SH-SY5Y (cell line): Measurements from ENCODE around the gene NAV2.

Source experiments
- GATA2 ChIP-seq: IDR thresholded peaks from 2 replicates; pipeline ENCODE4 v1.6.1; 2011; ENCODE audit warnings: mild to moderate bottlenecking, low read depth, low read length
- GATA3 ChIP-seq: IDR thresholded peaks from 2 replicates; pipeline ENCODE4 v1.6.1; 2011; ENCODE audit warnings: low read depth, mild to moderate bottlenecking, low read length, moderate library complexity

- TF ChIP-seq GATA3 (no peak), GATA2 (no peak)
Observed at GRCh38 chr11:19910931-19911330, 198.3 kb downstream of the NAV2 start.
